Measurements from ENCODE around the gene ZNF768.

DNA sequence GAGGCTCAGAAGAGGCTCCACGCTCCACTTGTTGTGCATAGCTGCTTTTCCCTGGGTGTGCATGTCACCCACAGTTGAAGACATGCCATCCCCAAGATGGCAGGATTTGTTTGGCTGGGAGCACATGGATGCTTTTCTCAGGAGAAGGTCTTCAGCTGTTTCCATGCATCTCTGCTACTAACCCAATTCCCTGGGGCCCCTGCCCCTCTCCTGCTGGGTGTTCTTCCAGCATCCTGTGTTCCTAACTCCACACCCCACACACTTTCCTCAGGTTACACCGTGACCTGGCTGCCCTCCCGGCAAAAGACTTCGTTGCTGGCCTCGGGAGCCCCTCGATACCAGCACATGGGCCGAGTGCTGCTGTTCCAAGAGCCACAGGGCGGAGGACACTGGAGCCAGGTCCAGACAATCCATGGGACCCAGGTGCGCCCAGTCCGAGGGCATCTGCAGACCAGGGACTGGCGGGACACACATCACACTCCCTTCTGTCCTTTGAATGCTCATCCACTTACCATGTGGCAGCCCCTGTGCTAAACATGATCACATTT, 32.4 kb downstream of the ZNF768 start:
- TF ChIP-seq, protein P1, sequence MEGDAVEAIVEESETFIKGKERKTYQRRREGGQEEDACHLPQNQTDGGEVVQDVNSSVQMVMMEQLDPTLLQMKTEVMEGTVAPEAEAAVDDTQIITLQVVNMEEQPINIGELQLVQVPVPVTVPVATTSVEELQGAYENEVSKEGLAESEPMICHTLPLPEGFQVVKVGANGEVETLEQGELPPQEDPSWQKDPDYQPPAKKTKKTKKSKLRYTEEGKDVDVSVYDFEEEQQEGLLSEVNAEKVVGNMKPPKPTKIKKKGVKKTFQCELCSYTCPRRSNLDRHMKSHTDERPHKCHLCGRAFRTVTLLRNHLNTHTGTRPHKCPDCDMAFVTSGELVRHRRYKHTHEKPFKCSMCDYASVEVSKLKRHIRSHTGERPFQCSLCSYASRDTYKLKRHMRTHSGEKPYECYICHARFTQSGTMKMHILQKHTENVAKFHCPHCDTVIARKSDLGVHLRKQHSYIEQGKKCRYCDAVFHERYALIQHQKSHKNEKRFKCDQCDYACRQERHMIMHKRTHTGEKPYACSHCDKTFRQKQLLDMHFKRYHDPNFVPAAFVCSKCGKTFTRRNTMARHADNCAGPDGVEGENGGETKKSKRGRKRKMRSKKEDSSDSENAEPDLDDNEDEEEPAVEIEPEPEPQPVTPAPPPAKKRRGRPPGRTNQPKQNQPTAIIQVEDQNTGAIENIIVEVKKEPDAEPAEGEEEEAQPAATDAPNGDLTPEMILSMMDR (IDR thresholded peaks at IDR 0.05), result no peak
- no peak for TF ChIP-seq POLR2A (IDR thresholded peaks at IDR 0.05)
- no peak for TF ChIP-seq POLR2AphosphoS5 (IDR thresholded peaks at IDR 0.05)
